Measurements from ENCODE around the gene PML. TPM values are rescaled to one million over a fixed set of nuclear protein-coding genes. Genes with fewer than 3 reads are reported as not detected.

Gene PML
- total RNA-seq, 1 donor from 2014 or later = 15.3 TPM

DNA sequence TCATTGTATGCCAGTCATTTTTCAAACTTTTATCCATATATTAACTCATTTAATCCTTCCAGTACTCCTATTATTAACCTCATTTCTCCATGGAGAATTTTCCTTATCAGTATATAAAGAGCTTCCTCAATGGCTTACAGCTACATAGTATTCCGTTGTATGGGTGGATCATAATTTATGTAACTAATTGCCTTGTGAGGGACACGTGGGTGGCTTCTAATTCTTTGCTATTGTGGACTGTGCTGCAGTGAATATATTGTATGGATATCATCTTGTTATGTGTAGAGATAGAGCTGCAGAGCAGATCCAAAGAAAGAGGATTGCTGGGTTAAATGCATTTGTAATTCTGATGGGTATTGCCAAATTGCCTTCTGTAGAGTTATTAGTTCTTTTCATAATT, 25.2 kb downstream of the PML start:
- Mint-ChIP-seq H3K4me3 (no peak overlapping the region), H3K9me3 (no peaks in the 10 kb centered on the region), H3K27ac (no peak overlapping the region), H3K36me3 (peaks cover 19% of the 10 kb centered on the region), H3K4me1 (no peaks in the 10 kb centered on the region), H3K27me3 (ENCODE audit: insufficient read depth, low read depth) (peaks cover 4% of the 10 kb centered on the region)
- Histone ChIP-seq H3K27ac (no peak overlapping the region), H3F3A (ENCODE audit: low read depth) (no peaks in the 10 kb centered on the region), H3K9me3 (ENCODE audit: low read depth) (no peaks in the 10 kb centered on the region), H3K9ac (no peak overlapping the region), H3K4me3 (no peak overlapping the region), H3K27me3 (no peaks in the 10 kb centered on the region), H3K4me2 (no peak overlapping the region), H2AFZ (replicated peaks) (no peak overlapping the region), H3K4me1 (no peaks in the 10 kb centered on the region), H3K79me2 (ENCODE audit: low read depth) (peaks cover 2% of the 10 kb centered on the region), H3K36me3 (no peaks in the 10 kb centered on the region), H4K20me1 (ENCODE audit: low read depth) (peaks cover 4% of the 10 kb centered on the region)
- DNase-seq (ENCODE audit: low spot score) = no peak
- TF ChIP-seq, protein P1, sequence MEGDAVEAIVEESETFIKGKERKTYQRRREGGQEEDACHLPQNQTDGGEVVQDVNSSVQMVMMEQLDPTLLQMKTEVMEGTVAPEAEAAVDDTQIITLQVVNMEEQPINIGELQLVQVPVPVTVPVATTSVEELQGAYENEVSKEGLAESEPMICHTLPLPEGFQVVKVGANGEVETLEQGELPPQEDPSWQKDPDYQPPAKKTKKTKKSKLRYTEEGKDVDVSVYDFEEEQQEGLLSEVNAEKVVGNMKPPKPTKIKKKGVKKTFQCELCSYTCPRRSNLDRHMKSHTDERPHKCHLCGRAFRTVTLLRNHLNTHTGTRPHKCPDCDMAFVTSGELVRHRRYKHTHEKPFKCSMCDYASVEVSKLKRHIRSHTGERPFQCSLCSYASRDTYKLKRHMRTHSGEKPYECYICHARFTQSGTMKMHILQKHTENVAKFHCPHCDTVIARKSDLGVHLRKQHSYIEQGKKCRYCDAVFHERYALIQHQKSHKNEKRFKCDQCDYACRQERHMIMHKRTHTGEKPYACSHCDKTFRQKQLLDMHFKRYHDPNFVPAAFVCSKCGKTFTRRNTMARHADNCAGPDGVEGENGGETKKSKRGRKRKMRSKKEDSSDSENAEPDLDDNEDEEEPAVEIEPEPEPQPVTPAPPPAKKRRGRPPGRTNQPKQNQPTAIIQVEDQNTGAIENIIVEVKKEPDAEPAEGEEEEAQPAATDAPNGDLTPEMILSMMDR (IDR thresholded peaks at IDR 0.05) = no peak
- TF ChIP-seq EZH2phosphoT487 (IDR thresholded peaks at IDR 0.05) (no peak), EZH2 (IDR thresholded peaks at IDR 0.05) (no peak)

DNA sequence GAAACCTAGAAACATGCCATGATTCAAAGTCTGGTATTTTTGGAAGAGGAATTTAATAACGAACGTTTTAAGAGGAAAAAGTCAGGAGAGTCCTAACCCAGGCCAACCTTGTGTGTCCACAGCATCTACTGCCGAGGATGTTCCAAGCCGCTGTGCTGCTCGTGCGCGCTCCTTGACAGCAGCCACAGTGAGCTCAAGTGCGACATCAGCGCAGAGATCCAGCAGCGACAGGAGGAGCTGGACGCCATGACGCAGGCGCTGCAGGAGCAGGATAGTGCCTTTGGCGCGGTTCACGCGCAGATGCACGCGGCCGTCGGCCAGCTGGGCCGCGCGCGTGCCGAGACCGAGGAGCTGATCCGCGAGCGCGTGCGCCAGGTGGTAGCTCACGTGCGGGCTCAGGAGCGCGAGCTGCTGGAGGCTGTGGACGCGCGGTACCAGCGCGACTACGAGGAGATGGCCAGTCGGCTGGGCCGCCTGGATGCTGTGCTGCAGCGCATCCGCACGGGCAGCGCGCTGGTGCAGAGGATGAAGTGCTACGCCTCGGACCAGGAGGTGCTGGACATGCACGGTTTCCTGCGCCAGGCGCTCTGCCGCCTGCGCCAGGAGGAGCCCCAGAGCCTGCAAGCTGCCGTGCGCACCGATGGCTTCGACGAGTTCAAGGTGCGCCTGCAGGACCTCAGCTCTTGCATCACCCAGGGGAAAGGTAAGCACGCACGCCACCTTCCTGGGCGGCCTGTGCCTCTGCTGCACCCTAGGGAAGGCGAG, 28.4 kb downstream of the PML start:
- no peak overlapping the region for H2AFZ ChIP-seq (replicated peaks)
- no peak for DNase-seq (ENCODE audit: low spot score)
- TF ChIP-seq EZH2 (IDR thresholded peaks at IDR 0.05) = no peak
- no peak overlapping the region for H3K4me3 Mint-ChIP-seq
- H3K4me1 Mint-ChIP-seq = no peaks in the 10 kb centered on the region
- no peaks in the 10 kb centered on the region for H3K36me3 ChIP-seq
- peaks cover 2% of the 10 kb centered on the region for H3K79me2 ChIP-seq (ENCODE audit: low read depth)
- H3K9me3 ChIP-seq (ENCODE audit: low read depth) = no peaks in the 10 kb centered on the region
- H3K27ac ChIP-seq = no peak overlapping the region
- H3F3A ChIP-seq (ENCODE audit: low read depth) = no peaks in the 10 kb centered on the region
- H3K9ac ChIP-seq = no peak overlapping the region
- no peaks in the 10 kb centered on the region for H3K27me3 ChIP-seq
- H3K4me2 ChIP-seq = no peak overlapping the region
- H3K27me3 Mint-ChIP-seq (ENCODE audit: insufficient read depth, low read depth) = peaks cover 4% of the 10 kb centered on the region
- H3K4me3 ChIP-seq = no peak overlapping the region
- no peak overlapping the region for H3K27ac Mint-ChIP-seq
- H3K36me3 Mint-ChIP-seq = peaks cover 18% of the 10 kb centered on the region
- no peaks in the 10 kb centered on the region for H3K4me1 ChIP-seq
- H4K20me1 ChIP-seq (ENCODE audit: low read depth) = peaks cover 4% of the 10 kb centered on the region
- H3K9me3 Mint-ChIP-seq = no peaks in the 10 kb centered on the region

DNA sequence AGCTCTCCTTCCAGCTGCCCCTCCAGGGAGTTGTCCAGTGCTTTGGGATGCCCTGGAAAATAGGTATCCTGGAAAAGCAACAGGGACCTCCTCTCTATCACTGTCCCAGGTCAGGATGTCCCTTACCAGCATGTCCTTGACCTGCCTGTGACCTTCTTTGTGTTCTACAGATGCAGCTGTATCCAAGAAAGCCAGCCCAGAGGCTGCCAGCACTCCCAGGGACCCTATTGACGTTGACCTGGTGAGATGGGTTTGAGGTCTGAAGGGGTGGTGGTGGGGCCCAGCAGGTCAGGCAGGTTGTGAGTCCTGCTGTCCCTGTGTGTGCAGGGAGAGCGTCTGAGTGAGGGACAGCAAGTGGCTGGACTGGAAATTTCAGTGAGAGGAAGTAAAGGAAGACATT, 30.2 kb downstream of the PML start:
- no peaks in the 10 kb centered on the region for H3K4me1 ChIP-seq
- Mint-ChIP-seq H3K9me3 (no peaks in the 10 kb centered on the region), H3K4me3 (no peak overlapping the region), H3K27ac (no peak overlapping the region), H3K36me3 (peaks cover 18% of the 10 kb centered on the region), H3K4me1 (no peaks in the 10 kb centered on the region), H3K27me3 (ENCODE audit: insufficient read depth, low read depth) (peaks cover 4% of the 10 kb centered on the region)
- H3K4me3 ChIP-seq = no peak overlapping the region
- no peak overlapping the region for H3K27ac ChIP-seq
- no peaks in the 10 kb centered on the region for H3K36me3 ChIP-seq
- H3F3A ChIP-seq (ENCODE audit: low read depth) = no peaks in the 10 kb centered on the region
- DNase-seq (ENCODE audit: low spot score) = no peak
- no peaks in the 10 kb centered on the region for H3K27me3 ChIP-seq
- TF ChIP-seq EZH2phosphoT487 (IDR thresholded peaks at IDR 0.05) (no peak), EZH2 (IDR thresholded peaks at IDR 0.05) (no peak)
- TF ChIP-seq, protein P1 (IDR thresholded peaks at IDR 0.05) = no peak
- no peak overlapping the region for H3K4me2 ChIP-seq
- peaks cover 2% of the 10 kb centered on the region for H3K79me2 ChIP-seq (ENCODE audit: low read depth)
- H2AFZ ChIP-seq (replicated peaks) = no peak overlapping the region
- no peak overlapping the region for H3K9ac ChIP-seq
- H3K9me3 ChIP-seq (ENCODE audit: low read depth) = no peaks in the 10 kb centered on the region
- H4K20me1 ChIP-seq (ENCODE audit: low read depth) = peaks cover 3% of the 10 kb centered on the region

DNA sequence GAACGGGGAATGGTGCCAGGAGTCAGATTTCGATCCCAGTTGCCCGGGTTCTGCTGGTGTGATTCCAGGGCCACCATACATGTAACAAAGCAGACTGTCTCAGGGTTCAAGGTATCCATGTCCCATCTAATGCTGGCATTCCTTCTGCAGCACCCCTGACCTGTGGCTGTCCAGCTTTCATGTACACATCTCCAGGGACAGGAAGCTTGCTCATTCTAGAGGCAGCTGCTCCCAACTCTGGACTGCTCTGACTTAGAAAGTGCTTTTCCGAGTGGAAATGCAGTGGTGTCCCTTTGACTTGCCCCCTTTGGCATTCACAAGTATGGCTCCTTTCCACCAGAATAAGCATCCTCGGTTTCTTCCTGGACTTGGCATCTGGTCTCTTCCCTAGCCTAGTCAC, 30.9 kb downstream of the PML start:
- TF ChIP-seq EZH2 (IDR thresholded peaks at IDR 0.05) (no peak), EZH2phosphoT487 (IDR thresholded peaks at IDR 0.05) (no peak)
- TF ChIP-seq, protein P1 (IDR thresholded peaks at IDR 0.05) = no peak
- peaks cover 4% of the 10 kb centered on the region for H3K27me3 Mint-ChIP-seq (ENCODE audit: insufficient read depth, low read depth)
- H3K4me3 Mint-ChIP-seq = no peak overlapping the region
- no peak overlapping the region for H3K4me2 ChIP-seq
- no peak overlapping the region for H3K4me3 ChIP-seq
- H3K27ac ChIP-seq = no peak overlapping the region
- no peaks in the 10 kb centered on the region for H3K4me1 ChIP-seq
- no peak overlapping the region for H3K9ac ChIP-seq
- H3K36me3 Mint-ChIP-seq = peaks cover 17% of the 10 kb centered on the region
- H4K20me1 ChIP-seq (ENCODE audit: low read depth) = peaks cover 3% of the 10 kb centered on the region
- H2AFZ ChIP-seq (replicated peaks) = no peak overlapping the region
- H3K4me1 Mint-ChIP-seq = no peaks in the 10 kb centered on the region
- no peaks in the 10 kb centered on the region for H3K36me3 ChIP-seq
- DNase-seq (ENCODE audit: low spot score) = no peak
- no peaks in the 10 kb centered on the region for H3K9me3 Mint-ChIP-seq
- H3K79me2 ChIP-seq (ENCODE audit: low read depth) = no peaks in the 10 kb centered on the region
- H3K27ac Mint-ChIP-seq = no peak overlapping the region
- no peaks in the 10 kb centered on the region for H3K9me3 ChIP-seq (ENCODE audit: low read depth)
- no peaks in the 10 kb centered on the region for H3F3A ChIP-seq (ENCODE audit: low read depth)
- H3K27me3 ChIP-seq = no peaks in the 10 kb centered on the region

Data from neural progenitor cell (in vitro differentiated cells).